ENCODE data around the gene SLC44A2. TPM values are rescaled to one million over a fixed set of nuclear protein-coding genes. Genes with fewer than 3 reads are reported as not detected.
"Not testable (repeated sequence)": the region's sequence is repeated elsewhere in the genome, so short reads cannot be mapped to it uniquely, and the experiment has no call there.

The SLC44A2 gene
- total RNA-seq, 1 donor from 2014 or later: 41.2 TPM

DNA sequence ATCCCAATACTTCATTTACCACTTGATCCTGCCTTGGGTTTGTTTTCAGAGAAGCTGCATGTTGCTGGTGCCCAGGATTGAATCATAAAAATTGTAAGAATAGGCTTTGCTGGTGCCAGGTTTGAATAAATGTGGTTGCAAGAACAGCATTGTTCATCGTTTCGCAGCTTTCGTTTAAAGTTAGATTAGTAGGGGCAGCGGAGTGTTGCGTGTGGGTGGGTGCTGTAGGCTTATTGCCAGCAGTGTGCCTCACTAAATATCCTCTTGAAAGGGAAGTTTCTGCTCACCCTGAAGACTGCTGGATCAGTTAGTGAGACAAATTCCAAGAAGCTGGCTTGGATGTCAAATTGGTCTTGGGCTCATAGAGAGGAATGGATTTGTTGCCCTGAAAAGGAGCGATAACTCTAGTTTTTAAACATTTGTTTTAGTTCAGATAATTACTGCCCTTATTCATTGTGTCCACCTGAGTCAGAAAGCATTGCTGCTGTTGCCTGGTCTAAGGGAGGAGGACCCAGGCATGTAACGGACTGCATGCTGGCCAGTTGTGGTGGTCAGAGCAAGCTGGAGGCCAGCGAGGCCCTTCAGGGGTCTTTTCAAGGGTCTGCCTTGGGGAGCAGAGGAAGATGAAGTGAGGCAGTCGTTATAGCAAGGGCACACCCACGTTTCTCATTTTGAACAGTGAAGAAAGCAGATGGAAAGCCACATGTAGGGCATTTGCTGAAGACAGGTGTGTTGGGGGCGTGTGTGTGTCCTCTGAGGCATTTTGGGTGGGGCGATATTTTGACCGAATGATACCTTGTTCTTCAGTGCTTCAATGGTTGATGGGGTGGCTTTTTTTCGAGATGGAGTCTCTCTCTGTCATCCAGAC lies 37.3 kb downstream of the SLC44A2 start:
- H3K36me3 ChIP-seq (ENCODE audit: control insufficient read depth in 3 of 3, insufficient read depth in 3 of 3, low read length in 3 of 3): peaks cover 1 to 4% (median 3%) of the 10 kb centered on the region in 3 donors
- no peaks in the 10 kb centered on the region for H3K9me3 ChIP-seq (ENCODE audit: control insufficient read depth in 3 of 3, low read length in 3 of 3)
- no peaks in the 10 kb centered on the region for H3K27me3 ChIP-seq (ENCODE audit: control insufficient read depth in 3 of 3, insufficient read depth in 3 of 3, low read length in 3 of 3)
- H3K4me1 ChIP-seq (ENCODE audit: control insufficient read depth in 3 of 3, insufficient read depth in 3 of 3, low read length in 3 of 3): peaks cover 11 to 17% (median 14%) of the 10 kb centered on the region in 3 donors
- H3K9ac ChIP-seq (ENCODE audit: low read depth in 1 of 3, low read length in 3 of 3): peak overlapping the region in 1 of 3 donors; percentile 25
- no peak overlapping the region for H3K27ac ChIP-seq (ENCODE audit: low read depth, low read length)
- no peak overlapping the region for H3K4me3 ChIP-seq (ENCODE audit: low read length in 3 of 3)

- not testable (repeated sequence) for H3K36me3 ChIP-seq (ENCODE audit: control insufficient read depth in 3 of 3, insufficient read depth in 3 of 3, low read length in 3 of 3); H3K27me3 ChIP-seq (ENCODE audit: control insufficient read depth in 3 of 3, insufficient read depth in 3 of 3, low read length in 3 of 3); H3K4me3 ChIP-seq (ENCODE audit: low read length in 3 of 3); H3K9ac ChIP-seq (ENCODE audit: low read depth in 1 of 3, low read length in 3 of 3); H3K27ac ChIP-seq (ENCODE audit: low read depth, low read length); H3K9me3 ChIP-seq (ENCODE audit: control insufficient read depth in 3 of 3, low read length in 3 of 3)
- peaks cover 14 to 22% (median 14%) of the 10 kb centered on the region in 3 donors for H3K4me1 ChIP-seq (ENCODE audit: control insufficient read depth in 3 of 3, insufficient read depth in 3 of 3, low read length in 3 of 3)
Observed at GRCh38 chr19:10663252-10663563, 37.9 kb downstream of the SLC44A2 start.

- peaks cover 11 to 20% (median 15%) of the 10 kb centered on the region in 3 donors for H3K36me3 ChIP-seq (ENCODE audit: control insufficient read depth in 3 of 3, insufficient read depth in 3 of 3, low read length in 3 of 3)
- no peaks in the 10 kb centered on the region for H3K27me3 ChIP-seq (ENCODE audit: control insufficient read depth in 3 of 3, insufficient read depth in 3 of 3, low read length in 3 of 3)
- H3K4me1 ChIP-seq (ENCODE audit: control insufficient read depth in 3 of 3, insufficient read depth in 3 of 3, low read length in 3 of 3): peaks cover 13 to 28% (median 26%) of the 10 kb centered on the region in 3 donors
- H3K4me3 ChIP-seq (ENCODE audit: low read length in 3 of 3): no peak overlapping the region
- H3K9me3 ChIP-seq (ENCODE audit: control insufficient read depth in 3 of 3, low read length in 3 of 3): no peaks in the 10 kb centered on the region
- peak overlapping the region in 1 of 3 donors; percentile 8 for H3K9ac ChIP-seq (ENCODE audit: low read depth in 1 of 3, low read length in 3 of 3)
- no peak overlapping the region for H3K27ac ChIP-seq (ENCODE audit: low read depth, low read length)
Observed at GRCh38 chr19:10667867-10668266, 42.5 kb downstream of the SLC44A2 start.

- peaks cover 11 to 25% (median 20%) of the 10 kb centered on the region in 3 donors for H3K36me3 ChIP-seq (ENCODE audit: control insufficient read depth in 3 of 3, insufficient read depth in 3 of 3, low read length in 3 of 3)
- H3K4me3 ChIP-seq (ENCODE audit: low read length in 3 of 3): no peak overlapping the region
- H3K9me3 ChIP-seq (ENCODE audit: control insufficient read depth in 3 of 3, low read length in 3 of 3): no peaks in the 10 kb centered on the region
- no peak overlapping the region for H3K27ac ChIP-seq (ENCODE audit: low read depth, low read length)
- peaks cover 11 to 30% (median 26%) of the 10 kb centered on the region in 3 donors for H3K4me1 ChIP-seq (ENCODE audit: control insufficient read depth in 3 of 3, insufficient read depth in 3 of 3, low read length in 3 of 3)
- H3K9ac ChIP-seq (ENCODE audit: low read depth in 1 of 3, low read length in 3 of 3): no peak overlapping the region
- H3K27me3 ChIP-seq (ENCODE audit: control insufficient read depth in 3 of 3, insufficient read depth in 3 of 3, low read length in 3 of 3): no peaks in the 10 kb centered on the region
Observed at GRCh38 chr19:10669246-10669645, 43.9 kb downstream of the SLC44A2 start.

DNA sequence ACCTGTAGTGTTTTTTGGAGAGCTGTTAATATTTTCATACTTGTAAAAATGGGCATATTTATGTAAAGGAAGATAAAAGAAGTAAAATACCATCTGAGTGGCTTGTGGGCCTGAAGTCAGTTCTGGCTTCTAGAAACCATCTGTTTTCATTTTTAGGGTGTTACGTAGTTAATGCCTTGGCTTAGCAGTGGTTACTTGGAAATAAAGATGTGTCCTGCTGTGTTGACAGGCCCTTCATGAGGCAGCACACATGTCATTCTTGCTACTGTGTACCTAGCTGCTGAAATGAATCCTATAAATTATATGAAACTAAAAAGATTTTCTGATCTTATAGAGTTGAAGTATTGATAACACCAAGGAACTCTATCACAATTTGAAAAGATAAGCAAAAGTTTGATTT lies 44.8 kb downstream of the SLC44A2 start:
- H3K4me1 ChIP-seq (ENCODE audit: control insufficient read depth in 3 of 3, insufficient read depth in 3 of 3, low read length in 3 of 3): peaks cover 11 to 30% (median 26%) of the 10 kb centered on the region in 3 donors
- H3K27ac ChIP-seq (ENCODE audit: low read depth, low read length): no peak overlapping the region
- no peaks in the 10 kb centered on the region for H3K27me3 ChIP-seq (ENCODE audit: control insufficient read depth in 3 of 3, insufficient read depth in 3 of 3, low read length in 3 of 3)
- H3K9me3 ChIP-seq (ENCODE audit: control insufficient read depth in 3 of 3, low read length in 3 of 3): no peaks in the 10 kb centered on the region
- no peak overlapping the region for H3K4me3 ChIP-seq (ENCODE audit: low read length in 3 of 3)
- H3K9ac ChIP-seq (ENCODE audit: low read depth in 1 of 3, low read length in 3 of 3): no peak overlapping the region
- peaks cover 11 to 29% (median 20%) of the 10 kb centered on the region in 3 donors for H3K36me3 ChIP-seq (ENCODE audit: control insufficient read depth in 3 of 3, insufficient read depth in 3 of 3, low read length in 3 of 3)

DNA sequence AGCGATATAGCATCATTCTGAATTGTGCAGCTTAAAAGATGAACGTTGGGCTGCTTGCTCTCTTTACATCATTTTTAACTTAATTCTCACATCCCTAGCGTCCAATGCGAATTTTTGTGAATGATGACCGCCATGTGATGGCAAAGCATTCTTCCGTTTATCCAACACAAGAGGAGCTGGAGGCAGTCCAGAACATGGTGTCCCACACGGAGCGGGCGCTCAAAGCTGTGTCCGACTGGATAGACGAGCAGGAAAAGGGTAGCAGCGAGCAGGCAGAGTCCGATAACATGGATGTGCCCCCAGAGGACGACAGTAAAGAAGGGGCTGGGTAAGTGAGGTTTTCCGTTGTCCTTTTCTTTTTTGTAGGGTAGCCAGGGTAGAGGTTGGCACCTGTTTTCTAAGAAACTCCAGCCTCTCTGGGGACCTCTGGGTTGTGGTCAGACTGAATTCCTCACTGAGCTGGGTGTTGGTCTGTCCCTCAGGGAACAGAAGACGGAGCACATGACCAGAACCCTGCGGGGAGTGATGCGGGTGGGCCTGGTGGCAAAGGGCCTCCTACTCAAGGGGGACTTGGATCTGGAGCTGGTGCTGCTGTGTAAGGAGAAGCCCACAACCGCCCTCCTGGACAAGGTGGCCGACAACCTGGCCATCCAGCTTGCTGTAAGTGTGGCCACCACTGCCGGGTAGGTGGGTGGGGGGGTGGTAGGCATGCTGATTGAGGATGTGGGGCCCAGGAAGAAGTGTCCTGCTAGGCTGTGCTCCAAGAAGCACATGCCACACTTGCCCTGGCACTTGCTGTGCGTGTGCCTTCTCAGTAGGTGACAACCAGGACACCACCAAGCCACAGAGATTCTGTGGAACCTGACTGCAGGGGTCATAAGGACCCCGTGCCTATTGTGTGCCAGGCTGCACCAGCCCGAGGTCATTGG lies 45.8 kb downstream of the SLC44A2 start:
- peaks cover 17 to 35% (median 23%) of the 10 kb centered on the region in 3 donors for H3K36me3 ChIP-seq (ENCODE audit: control insufficient read depth in 3 of 3, insufficient read depth in 3 of 3, low read length in 3 of 3)
- no peaks in the 10 kb centered on the region for H3K27me3 ChIP-seq (ENCODE audit: control insufficient read depth in 3 of 3, insufficient read depth in 3 of 3, low read length in 3 of 3)
- no peak overlapping the region for H3K4me3 ChIP-seq (ENCODE audit: low read length in 3 of 3)
- H3K9me3 ChIP-seq (ENCODE audit: control insufficient read depth in 3 of 3, low read length in 3 of 3): no peaks in the 10 kb centered on the region
- no peak overlapping the region for H3K27ac ChIP-seq (ENCODE audit: low read depth, low read length)
- no peak overlapping the region for H3K9ac ChIP-seq (ENCODE audit: low read depth in 1 of 3, low read length in 3 of 3)
- peaks cover 11 to 30% (median 26%) of the 10 kb centered on the region in 3 donors for H3K4me1 ChIP-seq (ENCODE audit: control insufficient read depth in 3 of 3, insufficient read depth in 3 of 3, low read length in 3 of 3)

- H3K9me3 ChIP-seq (ENCODE audit: control insufficient read depth in 3 of 3, low read length in 3 of 3); H3K27ac ChIP-seq (ENCODE audit: low read depth, low read length); H3K27me3 ChIP-seq (ENCODE audit: control insufficient read depth in 3 of 3, insufficient read depth in 3 of 3, low read length in 3 of 3); H3K9ac ChIP-seq (ENCODE audit: low read depth in 1 of 3, low read length in 3 of 3); H3K4me3 ChIP-seq (ENCODE audit: low read length in 3 of 3): not testable (repeated sequence)
- Histone ChIP-seq H3K4me1 (ENCODE audit: control insufficient read depth in 3 of 3, insufficient read depth in 3 of 3, low read length in 3 of 3) (peaks cover 11 to 30% (median 24%) of the 10 kb centered on the region in 3 donors), H3K36me3 (ENCODE audit: control insufficient read depth in 3 of 3, insufficient read depth in 3 of 3, low read length in 3 of 3) (peaks cover 19 to 35% (median 24%) of the 10 kb centered on the region in 3 donors)
Observed at GRCh38 chr19:10671922-10672321, 46.6 kb downstream of the SLC44A2 start.

- H3K4me1 ChIP-seq (ENCODE audit: control insufficient read depth in 3 of 3, insufficient read depth in 3 of 3, low read length in 3 of 3): peaks cover 11 to 20% (median 20%) of the 10 kb centered on the region in 3 donors
- H3K9ac ChIP-seq (ENCODE audit: low read depth in 1 of 3, low read length in 3 of 3); H3K27ac ChIP-seq (ENCODE audit: low read depth, low read length); H3K9me3 ChIP-seq (ENCODE audit: control insufficient read depth in 3 of 3, low read length in 3 of 3); H3K27me3 ChIP-seq (ENCODE audit: control insufficient read depth in 3 of 3, insufficient read depth in 3 of 3, low read length in 3 of 3); H3K4me3 ChIP-seq (ENCODE audit: low read length in 3 of 3): not testable (repeated sequence)
- H3K36me3 ChIP-seq (ENCODE audit: control insufficient read depth in 3 of 3, insufficient read depth in 3 of 3, low read length in 3 of 3): peaks cover 48 to 65% (median 53%) of the 10 kb centered on the region in 3 donors
Observed at GRCh38 chr19:10675214-10675613, 49.9 kb downstream of the SLC44A2 start.

DNA sequence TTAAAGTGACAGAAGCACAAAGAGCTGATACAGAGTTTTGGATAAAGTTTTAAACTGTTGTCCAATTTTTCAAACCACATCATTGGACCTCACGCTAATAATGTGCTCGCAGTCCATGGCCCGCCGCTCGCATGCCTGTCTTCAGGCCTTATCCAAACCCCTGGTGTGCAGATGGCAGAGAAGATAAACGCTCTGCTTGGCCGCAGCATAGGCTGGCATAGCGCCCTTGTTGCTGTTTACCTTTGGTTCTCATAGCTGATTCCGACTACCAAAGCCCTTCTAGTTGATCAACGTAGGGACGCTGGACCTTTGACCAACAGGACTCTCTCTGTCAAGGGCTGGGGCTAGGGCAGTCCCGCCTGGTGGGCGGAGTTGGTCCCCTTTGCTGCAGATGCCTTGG lies 52.4 kb downstream of the SLC44A2 start:
- H3K9ac ChIP-seq (ENCODE audit: low read depth in 1 of 3, low read length in 3 of 3): no peak overlapping the region
- H3K27me3 ChIP-seq (ENCODE audit: control insufficient read depth in 3 of 3, insufficient read depth in 3 of 3, low read length in 3 of 3): no peaks in the 10 kb centered on the region
- peaks cover 66 to 76% (median 66%) of the 10 kb centered on the region in 3 donors for H3K36me3 ChIP-seq (ENCODE audit: control insufficient read depth in 3 of 3, insufficient read depth in 3 of 3, low read length in 3 of 3)

More for the DNA sequence above, 52.4 kb downstream of the SLC44A2 start:
- no peak overlapping the region for H3K27ac ChIP-seq (ENCODE audit: low read depth, low read length)
- H3K4me1 ChIP-seq (ENCODE audit: control insufficient read depth in 3 of 3, insufficient read depth in 3 of 3, low read length in 3 of 3): peaks cover 0 to 6% (median 3%) of the 10 kb centered on the region in 3 donors
- no peaks in the 10 kb centered on the region for H3K9me3 ChIP-seq (ENCODE audit: control insufficient read depth in 3 of 3, low read length in 3 of 3)
- no peak overlapping the region for H3K4me3 ChIP-seq (ENCODE audit: low read length in 3 of 3)
